ENCODE results near the gene PLD4.
"Not testable (repeated sequence)": the region's sequence is repeated elsewhere in the genome, so short reads cannot be mapped to it uniquely, and the experiment has no call there.

The PLD4 gene

DNA sequence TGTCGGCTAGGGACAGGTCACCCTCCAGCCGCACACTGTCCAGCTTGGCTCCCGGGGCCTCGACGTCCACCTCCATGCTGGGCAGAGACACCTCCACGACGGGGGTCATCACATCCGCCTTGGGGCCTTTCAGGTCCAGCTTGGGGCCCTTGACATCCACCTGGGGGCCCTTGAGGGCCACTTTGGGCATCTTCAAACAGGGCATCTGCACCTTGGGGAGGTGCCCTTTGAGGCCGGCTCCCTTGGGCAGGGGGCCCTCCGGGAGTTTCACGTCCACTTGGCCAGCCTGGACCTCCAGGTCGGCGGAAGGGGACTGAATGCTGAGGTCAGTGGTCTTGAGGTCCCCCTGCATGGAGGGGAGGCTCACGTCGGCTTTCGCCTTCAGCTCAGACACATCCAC lies 17.9 kb downstream of the PLD4 start:
- FAIRE-seq (no peak), DNase-seq (ENCODE audit: insufficient read length) (no peak)
- no peak for TF ChIP-seq POLR2AphosphoS5 (IDR thresholded peaks at IDR 0.05; ENCODE audit: low read depth, low read length)
- no peak for TF ChIP-seq TAF1 (IDR thresholded peaks at IDR 0.05; ENCODE audit: borderline replicate concordance, low read depth, low read length)
- no peak for TF ChIP-seq POLR2A (IDR thresholded peaks at IDR 0.05; ENCODE audit: low read depth, low read length)

- FAIRE-seq: not testable (repeated sequence)
Measured at GRCh38 chr14:104943216-104944015, 18.7 kb downstream of the PLD4 start.

GRCh38 chr14:104944016-104944308 lies 19.3 kb downstream of the PLD4 start:
- DNase-seq (ENCODE audit: insufficient read length); FAIRE-seq: not testable (repeated sequence)

More at GRCh38 chr14:104943216-104944015, 18.7 kb downstream of the PLD4 start:
- not testable (repeated sequence) for DNase-seq (ENCODE audit: insufficient read length)

GRCh38 chr14:104944436-104945205 lies 19.9 kb downstream of the PLD4 start:
- not testable (repeated sequence) for FAIRE-seq; DNase-seq (ENCODE audit: insufficient read length)

- not testable (repeated sequence) for FAIRE-seq; DNase-seq (ENCODE audit: insufficient read length)
Measured at GRCh38 chr14:104945266-104945665, 20.6 kb downstream of the PLD4 start.

DNA sequence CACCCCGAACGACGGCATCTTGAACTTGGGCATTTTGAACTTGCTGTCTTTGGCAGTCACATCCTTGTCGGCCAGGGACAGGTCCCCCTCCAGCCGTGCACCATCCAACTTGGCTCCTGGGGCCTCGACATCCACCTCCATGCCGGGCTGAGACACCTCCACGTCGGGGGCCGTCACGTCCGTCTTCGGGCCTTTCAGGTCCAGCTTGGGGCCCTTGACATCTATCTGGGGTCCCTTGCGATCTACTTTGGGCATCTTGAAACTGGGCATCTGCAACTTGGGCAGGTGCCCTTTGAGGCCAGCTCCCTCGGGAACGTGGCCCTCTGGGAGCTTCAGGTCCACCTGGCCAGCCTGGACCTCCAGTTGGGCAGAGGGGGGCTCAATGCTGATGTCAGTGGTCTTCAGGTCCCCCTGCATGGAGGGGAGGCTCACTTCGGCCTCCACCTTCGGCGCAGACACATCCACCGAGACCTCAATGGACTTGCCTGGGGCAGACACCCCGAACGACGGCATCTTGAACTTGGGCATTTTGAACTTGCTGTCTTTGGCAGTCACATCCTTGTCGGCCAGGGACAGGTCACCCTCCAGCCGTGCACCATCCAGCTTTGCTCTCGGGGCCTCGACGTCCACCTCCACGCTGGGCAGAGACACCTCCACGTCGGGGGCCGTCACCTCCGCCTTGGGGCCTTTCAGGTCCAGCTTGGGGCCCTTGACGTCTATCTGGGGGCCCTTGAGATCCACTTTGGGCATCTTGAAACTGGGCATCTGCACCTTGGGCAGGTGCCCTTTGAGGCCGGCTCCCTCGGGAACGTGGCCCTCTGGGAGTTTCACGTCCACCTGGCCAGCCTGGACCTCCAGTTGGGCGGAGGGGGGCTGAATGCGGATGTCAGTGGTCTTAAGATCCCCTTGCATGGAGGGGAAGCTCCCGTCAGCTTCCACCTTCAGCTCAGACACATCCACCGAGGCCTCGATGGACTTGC lies 21.6 kb downstream of the PLD4 start:
- not testable (repeated sequence) for FAIRE-seq; DNase-seq (ENCODE audit: insufficient read length)

DNA sequence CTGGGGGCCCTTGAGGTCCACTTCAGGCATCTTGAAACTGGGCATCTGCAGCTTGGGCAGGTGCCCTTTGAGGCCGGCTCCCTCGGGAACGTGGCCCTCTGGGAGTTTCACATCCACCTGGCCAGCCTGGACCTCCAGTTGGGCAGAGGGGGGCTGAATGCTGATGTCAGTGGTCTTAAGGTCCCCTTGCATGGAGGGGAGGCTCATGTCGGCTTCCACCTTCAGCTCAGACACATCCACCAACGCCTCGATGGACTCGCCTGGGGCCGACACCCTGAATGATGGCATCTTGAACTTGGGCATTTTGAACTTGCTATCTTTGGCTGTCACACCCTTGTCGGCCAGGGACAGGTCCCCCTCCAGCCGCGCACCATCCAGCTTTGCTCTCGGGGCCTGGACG lies 22.5 kb downstream of the PLD4 start:
- not testable (repeated sequence) for FAIRE-seq; DNase-seq (ENCODE audit: insufficient read length)

- not testable (repeated sequence) for FAIRE-seq; DNase-seq (ENCODE audit: insufficient read length)
Measured at GRCh38 chr14:104947881-104948735, 23.4 kb downstream of the PLD4 start.

DNA sequence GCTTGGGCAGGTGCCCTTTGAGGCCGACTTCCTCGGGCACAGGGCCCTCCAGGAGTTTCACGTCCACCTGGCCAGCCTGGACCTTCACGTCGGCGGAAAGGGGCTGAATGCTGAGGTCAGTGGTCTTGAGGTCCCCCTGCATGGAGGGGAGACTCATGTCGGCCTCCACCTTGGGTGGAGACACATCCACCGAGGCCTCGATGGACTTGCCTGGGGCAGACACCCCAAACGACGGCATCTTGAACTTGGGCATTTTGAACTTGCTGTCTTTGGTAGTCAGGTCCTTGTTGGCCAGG lies 24.0 kb downstream of the PLD4 start:
- FAIRE-seq (no peak), DNase-seq (ENCODE audit: insufficient read length) (no peak)
- TF ChIP-seq POLR2A (IDR thresholded peaks at IDR 0.05; ENCODE audit: low read depth, low read length) (no peak), POLR2AphosphoS5 (IDR thresholded peaks at IDR 0.05; ENCODE audit: low read depth, low read length) (no peak), TAF1 (IDR thresholded peaks at IDR 0.05; ENCODE audit: borderline replicate concordance, low read depth, low read length) (no peak)

DNA sequence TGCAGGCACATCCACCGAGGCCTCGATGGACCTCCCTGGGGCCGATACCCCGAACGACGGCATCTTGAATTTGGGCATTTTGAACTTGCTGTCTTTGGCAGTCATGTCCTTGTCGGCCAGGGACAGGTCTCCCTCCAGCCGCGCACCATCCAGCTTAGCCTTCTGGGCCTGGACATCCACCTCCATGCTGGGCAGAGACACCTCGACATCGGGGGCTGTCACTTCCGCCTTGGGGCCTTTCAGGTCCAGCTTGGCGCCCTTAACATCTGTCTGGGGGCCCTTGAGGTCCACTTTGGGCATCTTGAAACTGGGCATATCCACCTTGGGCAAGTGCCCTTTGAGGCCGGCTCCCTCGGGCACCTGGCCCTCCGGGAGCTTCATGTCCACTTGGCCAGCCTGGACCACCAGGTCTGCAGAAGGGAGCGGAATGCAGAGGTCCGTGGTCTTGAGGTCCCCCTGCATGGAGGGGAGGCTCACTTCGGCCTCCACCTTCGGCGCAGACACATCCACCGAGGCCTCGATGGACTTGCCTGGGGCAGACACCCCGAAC lies 24.8 kb downstream of the PLD4 start:
- FAIRE-seq; DNase-seq (ENCODE audit: insufficient read length): not testable (repeated sequence)

- TF ChIP-seq TAF1 (IDR thresholded peaks at IDR 0.05; ENCODE audit: borderline replicate concordance, low read depth, low read length) (no peak), POLR2AphosphoS5 (IDR thresholded peaks at IDR 0.05; ENCODE audit: low read depth, low read length) (no peak), POLR2A (IDR thresholded peaks at IDR 0.05; ENCODE audit: low read depth, low read length) (no peak)
- FAIRE-seq (no peak), DNase-seq (ENCODE audit: insufficient read length) (no peak)
Measured at GRCh38 chr14:104950021-104950420, 25.3 kb downstream of the PLD4 start.

DNA sequence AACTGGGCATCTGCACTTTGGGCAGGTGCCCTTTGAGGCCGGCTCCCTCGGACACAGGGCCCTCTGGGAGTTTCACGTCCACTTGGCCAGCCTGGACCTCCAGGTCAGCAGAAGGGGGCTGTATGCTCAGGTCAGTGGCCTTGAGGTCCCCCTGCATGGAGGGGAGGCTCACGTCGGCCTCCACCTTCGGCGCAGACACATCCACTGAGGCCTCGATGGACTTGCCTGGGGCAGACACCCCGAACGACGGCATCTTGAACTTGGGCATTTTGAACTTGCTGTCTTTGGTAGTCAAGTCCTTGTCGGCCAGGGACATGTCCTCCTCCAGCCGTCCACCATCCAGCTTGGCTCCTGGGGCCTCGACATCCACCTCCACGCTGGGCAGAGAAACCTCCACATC lies 26.0 kb downstream of the PLD4 start:
- FAIRE-seq; DNase-seq (ENCODE audit: insufficient read length): not testable (repeated sequence)

GRCh38 chr14:104951863-104952657 lies 27.4 kb downstream of the PLD4 start:
- DNase-seq (ENCODE audit: insufficient read length); FAIRE-seq: not testable (repeated sequence)

All from GM12892 (cell line).